GM12874 (cell line): Measurements from ENCODE around the gene SLC35B4.

ENCODE experiments used
- TF ChIP-seq, protein P1 (sequence below): IDR thresholded peaks from 2 replicates; pipeline ENCODE4 v1.5.1; 2011; ENCODE audit warnings: low read depth, mild to moderate bottlenecking, control low read depth, low read length, moderate library complexity; ENCODE audit not compliant: insufficient read depth

The SLC35B4 gene

DNA sequence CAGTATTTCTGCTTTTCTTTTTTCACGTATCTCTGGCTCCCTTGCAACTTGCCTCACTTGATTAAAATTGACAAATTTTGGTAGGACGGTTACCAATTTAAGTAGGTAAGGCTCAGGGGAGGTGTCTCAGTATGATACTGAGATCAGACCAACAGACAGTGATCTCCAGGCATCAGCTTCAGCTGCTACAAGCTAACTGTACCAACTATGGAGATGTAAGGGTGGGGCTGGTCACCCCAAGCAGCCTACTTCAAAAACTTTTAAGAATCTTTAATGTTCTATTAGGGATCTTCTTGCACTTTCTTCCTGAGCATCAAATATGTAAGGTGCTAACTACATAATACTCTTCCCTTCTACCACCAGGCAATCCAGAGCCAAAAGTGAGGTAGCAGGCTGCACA lies 26.9 kb downstream of the SLC35B4 start:
- TF ChIP-seq, protein P1, sequence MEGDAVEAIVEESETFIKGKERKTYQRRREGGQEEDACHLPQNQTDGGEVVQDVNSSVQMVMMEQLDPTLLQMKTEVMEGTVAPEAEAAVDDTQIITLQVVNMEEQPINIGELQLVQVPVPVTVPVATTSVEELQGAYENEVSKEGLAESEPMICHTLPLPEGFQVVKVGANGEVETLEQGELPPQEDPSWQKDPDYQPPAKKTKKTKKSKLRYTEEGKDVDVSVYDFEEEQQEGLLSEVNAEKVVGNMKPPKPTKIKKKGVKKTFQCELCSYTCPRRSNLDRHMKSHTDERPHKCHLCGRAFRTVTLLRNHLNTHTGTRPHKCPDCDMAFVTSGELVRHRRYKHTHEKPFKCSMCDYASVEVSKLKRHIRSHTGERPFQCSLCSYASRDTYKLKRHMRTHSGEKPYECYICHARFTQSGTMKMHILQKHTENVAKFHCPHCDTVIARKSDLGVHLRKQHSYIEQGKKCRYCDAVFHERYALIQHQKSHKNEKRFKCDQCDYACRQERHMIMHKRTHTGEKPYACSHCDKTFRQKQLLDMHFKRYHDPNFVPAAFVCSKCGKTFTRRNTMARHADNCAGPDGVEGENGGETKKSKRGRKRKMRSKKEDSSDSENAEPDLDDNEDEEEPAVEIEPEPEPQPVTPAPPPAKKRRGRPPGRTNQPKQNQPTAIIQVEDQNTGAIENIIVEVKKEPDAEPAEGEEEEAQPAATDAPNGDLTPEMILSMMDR: no peak

DNA sequence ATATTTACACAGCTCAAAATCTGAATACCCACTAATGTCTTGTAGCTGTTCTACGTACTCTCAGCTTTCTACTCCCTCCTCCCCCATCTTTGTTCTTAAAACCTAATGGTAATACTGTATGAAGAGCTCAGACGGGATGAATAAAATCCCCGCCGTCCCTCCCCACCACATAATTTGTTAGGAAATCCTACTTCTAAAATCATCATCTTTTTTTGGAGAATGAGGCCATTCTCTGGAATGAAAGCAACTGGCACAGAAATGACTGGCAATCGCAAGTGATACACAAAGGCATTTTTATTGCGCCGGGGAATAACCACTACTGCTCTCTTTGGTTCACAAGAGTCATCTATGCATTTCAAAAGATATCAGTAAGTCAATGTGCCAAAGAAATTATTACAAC lies 27.3 kb downstream of the SLC35B4 start:
- TF ChIP-seq, protein P1: no peak

DNA sequence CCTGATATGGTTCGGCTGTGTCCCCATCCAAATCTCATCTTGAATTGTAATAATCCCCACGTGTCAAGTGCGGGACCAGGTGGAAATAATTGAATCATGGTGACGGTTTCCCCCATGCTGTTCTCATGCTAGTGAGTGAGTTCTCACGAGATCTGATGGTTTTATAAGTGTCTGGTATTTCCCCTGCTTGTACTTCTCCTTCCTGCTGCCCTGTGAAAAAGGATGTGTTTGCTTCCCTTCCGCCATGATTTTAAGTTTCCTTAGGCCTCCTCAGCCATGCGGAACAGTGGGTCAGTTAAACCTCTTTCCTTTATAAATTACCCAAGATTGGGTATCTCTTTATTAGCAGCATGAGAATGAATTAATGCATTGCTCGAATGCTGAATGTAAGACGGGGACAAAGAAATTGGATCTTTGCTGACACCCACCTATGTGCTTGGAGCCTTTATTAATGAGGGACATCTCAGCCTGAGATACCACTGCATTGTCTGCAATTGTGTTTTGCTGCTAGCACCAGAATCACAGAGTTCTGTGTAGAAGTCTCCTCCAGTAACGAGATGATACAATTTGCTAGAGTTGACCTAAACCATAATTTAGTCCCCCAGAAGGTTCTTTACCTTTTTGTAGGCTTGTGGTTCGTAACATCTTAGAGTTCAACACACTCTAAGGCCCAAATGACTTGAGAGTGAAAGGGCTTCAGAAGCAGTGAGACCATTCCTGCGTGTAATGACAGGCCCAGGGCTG lies 28.6 kb downstream of the SLC35B4 start:
- TF ChIP-seq, protein P1: no peak

DNA sequence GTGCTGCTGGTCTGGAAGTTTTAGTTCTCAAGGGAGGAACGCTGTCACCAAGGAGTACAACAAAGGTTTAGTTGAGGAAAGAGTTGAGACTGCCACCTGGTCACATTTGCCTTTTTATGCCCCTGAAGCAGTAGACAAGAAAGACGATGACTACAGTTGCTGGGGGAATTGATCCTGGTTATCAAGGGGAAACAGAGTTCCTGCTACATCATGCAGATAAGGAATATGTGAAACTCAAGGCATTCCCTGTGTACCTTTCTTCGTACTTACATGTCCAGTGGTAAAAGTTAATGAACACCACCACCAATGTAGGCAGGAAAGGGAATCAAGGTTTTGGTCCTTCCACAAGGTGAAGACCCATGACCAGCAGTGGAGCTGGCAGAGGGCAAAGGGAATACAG lies 31.8 kb downstream of the SLC35B4 start:
- TF ChIP-seq, protein P1: no peak

DNA sequence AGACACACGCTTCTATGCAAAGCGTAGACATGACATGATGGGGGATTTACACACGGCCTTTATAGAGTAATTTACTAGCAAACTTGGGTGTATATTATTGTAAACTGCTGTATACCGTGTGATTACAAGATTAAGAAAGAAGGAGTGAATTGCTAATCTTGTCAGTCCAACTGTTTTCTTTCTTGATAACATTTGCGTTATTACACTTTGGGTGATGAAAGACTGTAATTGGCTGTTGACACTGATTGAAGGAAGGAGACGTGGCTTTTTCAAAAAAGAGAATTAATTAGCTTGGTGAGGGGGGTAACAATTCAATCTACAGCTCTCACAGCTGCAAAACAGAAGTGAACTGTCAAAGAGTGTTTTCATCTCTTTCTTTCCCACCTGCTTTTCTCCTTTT lies 32.7 kb downstream of the SLC35B4 start:
- TF ChIP-seq, protein P1: no peak

DNA sequence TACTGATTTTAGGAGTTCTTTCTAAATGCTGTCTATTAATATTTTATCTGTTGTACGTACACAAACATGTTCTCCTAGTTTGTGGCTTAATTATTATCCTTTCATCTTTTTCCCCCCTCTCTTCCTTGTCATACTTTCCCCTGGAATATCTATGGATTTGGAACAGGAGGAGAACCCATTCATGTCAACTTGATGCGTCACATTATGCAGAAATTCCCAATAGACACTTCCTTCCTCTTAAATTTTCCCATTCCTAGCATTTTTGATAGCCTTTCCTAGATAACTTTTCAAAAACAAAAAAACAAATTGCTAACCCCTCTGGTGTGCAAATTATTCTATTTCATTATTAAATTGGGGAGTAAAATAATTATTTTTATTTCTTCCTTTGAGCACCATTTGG lies 36.2 kb downstream of the SLC35B4 start:
- TF ChIP-seq, protein P1: no peak

DNA sequence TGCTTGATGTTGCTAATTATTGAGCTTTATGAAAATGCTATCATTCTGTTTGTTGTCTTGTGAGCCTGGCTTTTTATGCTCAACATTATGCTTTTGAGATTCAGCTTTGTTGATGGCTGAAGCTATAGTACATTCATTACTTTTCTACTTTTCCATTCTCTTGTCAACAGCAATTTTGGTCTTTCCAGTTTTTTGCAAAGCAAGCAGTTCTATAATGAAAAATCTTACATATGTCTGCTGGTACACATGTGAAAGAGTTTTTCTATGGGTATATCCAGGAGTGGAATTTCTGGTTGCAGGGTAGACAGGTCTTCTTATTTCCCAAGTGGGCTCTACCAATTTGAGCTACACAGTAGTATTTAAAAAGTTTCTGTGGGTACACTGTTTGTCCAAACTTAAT lies 36.8 kb downstream of the SLC35B4 start:
- TF ChIP-seq, protein P1: no peak

DNA sequence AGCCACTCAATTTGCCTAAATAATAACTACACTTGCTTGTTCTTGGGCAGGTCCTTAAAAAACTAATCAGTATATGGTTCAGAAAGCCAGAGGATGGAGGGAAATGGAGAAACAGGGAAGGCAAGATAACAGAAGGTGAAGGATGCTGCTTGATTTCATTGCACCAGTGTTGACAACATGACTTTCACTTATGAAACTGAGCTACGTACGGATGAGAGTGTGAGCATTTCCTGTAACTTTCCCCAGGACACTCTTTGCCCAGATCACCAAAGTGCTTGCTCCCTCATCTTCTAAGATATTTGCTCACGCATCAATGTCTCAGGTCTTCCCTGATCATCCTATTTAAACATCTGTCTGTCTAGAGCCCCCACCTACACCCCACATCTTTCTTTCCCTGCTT lies 37.4 kb downstream of the SLC35B4 start:
- TF ChIP-seq, protein P1: no peak
